Medulla oblongata (tissue), 1 donor: ENCODE measurements around the gene FAM234B.

Source experiments
- DNase-seq: peaks from one replicate; pipeline ENCODE4 v3.0.0-alpha.2; 2015; ENCODE audit errors: extremely low spot score

FAM234B gene

GRCh38 chr12:13044002-13044905, at the start of gene FAM234B:
Gene FAM234B, plus strand, starts transcription at chr12:13044381. Its CDS starts 23 bp downstream, at chr12:13044404.
- peak; percentile 70 for DNase-seq

- DNase-seq: no peak
Measured at GRCh38 chr12:12995088-12995487, 49.1 kb upstream of the FAM234B start.

- DNase-seq: no peak
Measured at GRCh38 chr12:12996209-12996608, 48.0 kb upstream of the FAM234B start.

- DNase-seq: no peak
Measured at GRCh38 chr12:12997156-12997555, 47.0 kb upstream of the FAM234B start.

GRCh38 chr12:12997734-12998133, 46.4 kb upstream of the FAM234B start:
- DNase-seq: no peak

- DNase-seq: no peak
Measured at GRCh38 chr12:12998248-12998647, 45.9 kb upstream of the FAM234B start.

GRCh38 chr12:12999271-12999958, 44.8 kb upstream of the FAM234B start:
- no peak for DNase-seq

- DNase-seq: peak; percentile 95
Measured at GRCh38 chr12:12999959-13000615, 44.1 kb upstream of the FAM234B start, which contains the start of gene HEBP1. Gene HEBP1, minus strand, starts transcription at chr12:13000265. Its CDS starts 151 bp downstream, at chr12:13000114.

GRCh38 chr12:13000616-13000924, 43.6 kb upstream of the FAM234B start:
- DNase-seq: peak; percentile 57

- DNase-seq: peak; percentile 63
Measured at GRCh38 chr12:13000925-13001774, 43.0 kb upstream of the FAM234B start.

GRCh38 chr12:13001775-13002040, 42.5 kb upstream of the FAM234B start:
- DNase-seq: no peak

GRCh38 chr12:13002301-13003097, 41.7 kb upstream of the FAM234B start:
- DNase-seq: no peak

GRCh38 chr12:13004361-13004760, 39.8 kb upstream of the FAM234B start:
- DNase-seq: no peak

- DNase-seq: no peak
Measured at GRCh38 chr12:13004986-13005385, 39.2 kb upstream of the FAM234B start.

GRCh38 chr12:13005649-13006048, 38.5 kb upstream of the FAM234B start:
- no peak for DNase-seq

GRCh38 chr12:13007496-13008233, 36.5 kb upstream of the FAM234B start:
- no peak for DNase-seq

- no peak for DNase-seq
Measured at GRCh38 chr12:13008741-13009380, 35.3 kb upstream of the FAM234B start.

GRCh38 chr12:13011098-13011497, 33.1 kb upstream of the FAM234B start:
- DNase-seq: no peak

- DNase-seq: no peak
Measured at GRCh38 chr12:13022851-13023271, 21.3 kb upstream of the FAM234B start.
